GM23338 (cell line): ENCODE results near the gene RNGTT. TPM values are rescaled to one million over a fixed set of nuclear protein-coding genes. Genes with fewer than 3 reads are reported as not detected.
A peak's percentile ranks its signal among the peaks of the same experiment; 100 is the strongest.

Experiments
- ATAC-seq: fragments of 200-7000 bp; cut with Tn5 transposase; 3 replicates; pipeline ENCODE4 v1.9.1; 2020
- DNase-seq: peaks from one replicate; pipeline ENCODE4 v3.0.0-alpha.2; 2015; ENCODE audit warnings: low spot score
- H2AFZ ChIP-seq: fragments of 200-600 bp; sonication (generic); 2 replicates; pipeline ENCODE4 v1.8.0; 2016; ENCODE audit warnings: antibody characterized with exemption, mild to moderate bottlenecking, moderate library complexity
- H3F3A ChIP-seq: fragments of 200-600 bp; sonication (generic); replicated peaks from 2 replicates; pipeline ENCODE4 v1.8.0; 2017; ENCODE audit warnings: antibody characterized with exemption, mixed run types, low read depth
- H3K27ac ChIP-seq: fragments of 200-600 bp; sonication (generic); 2 replicates; pipeline ENCODE4 v1.6.1; 2016; ENCODE audit warnings: low read depth
- H3K27me3 ChIP-seq: fragments of 200-600 bp; sonication (generic); 2 replicates; pipeline ENCODE4 v1.8.0; 2016; ENCODE audit warnings: mild to moderate bottlenecking, mixed run types, moderate library complexity; ENCODE audit not compliant: insufficient read depth
- H3K36me3 ChIP-seq: fragments of 200-600 bp; sonication (generic); 2 replicates; pipeline ENCODE4 v1.8.0; 2016; ENCODE audit warnings: mild to moderate bottlenecking; ENCODE audit not compliant: insufficient read depth
- H3K4me1 ChIP-seq: fragments of 200-600 bp; sonication (generic); 2 replicates; pipeline ENCODE4 v1.8.0; 2016; ENCODE audit warnings: mild to moderate bottlenecking, moderate library complexity; ENCODE audit not compliant: insufficient read depth
- H3K4me2 ChIP-seq: fragments of 200-600 bp; sonication (generic); 2 replicates; pipeline ENCODE4 v1.7.1; 2017; ENCODE audit warnings: mixed run types
- H3K4me3 ChIP-seq: fragments of 200-600 bp; sonication (generic); 2 replicates; pipeline ENCODE4 v1.6.1; 2016; ENCODE audit warnings: mixed run types
- H3K79me2 ChIP-seq: fragments of 200-600 bp; sonication (generic); replicated peaks from 2 replicates; pipeline ENCODE4 v1.8.0; 2017; ENCODE audit warnings: mild to moderate bottlenecking; ENCODE audit not compliant: insufficient read depth
- H3K9me2 ChIP-seq: fragments of 200-600 bp; sonication (generic); 2 replicates; pipeline ENCODE4 v1.8.0; 2017; ENCODE audit not compliant: insufficient read depth
- H4K20me1 ChIP-seq: fragments of 200-600 bp; sonication (generic); replicated peaks from 2 replicates; pipeline ENCODE4 v1.8.0; 2017; ENCODE audit warnings: mild to moderate bottlenecking; ENCODE audit not compliant: insufficient read depth
- H3K27ac Mint-ChIP-seq: 2 replicates; pipeline ENCODE4 v1.8.0; 2020; ENCODE audit warnings: inconsistent platforms, mild to moderate bottlenecking, moderate library complexity, mixed read lengths
- H3K27me3 Mint-ChIP-seq: 3 replicates; pipeline ENCODE4 v1.8.0; 2022; ENCODE audit warnings: low read depth, mild to moderate bottlenecking, moderate library complexity, mixed read lengths, inconsistent platforms; ENCODE audit not compliant: insufficient read depth, poor library complexity
- H3K36me3 Mint-ChIP-seq: 3 replicates; pipeline ENCODE4 v1.8.0; 2021; ENCODE audit warnings: low read depth, mild to moderate bottlenecking, inconsistent platforms, moderate library complexity, mixed read lengths
- H3K4me1 Mint-ChIP-seq: 3 replicates; pipeline ENCODE4 v1.8.0; 2020; ENCODE audit warnings: mild to moderate bottlenecking, inconsistent platforms, mixed read lengths
- H3K4me3 Mint-ChIP-seq: 3 replicates; pipeline ENCODE4 v1.8.0; 2021; ENCODE audit warnings: moderate library complexity, mild to moderate bottlenecking, inconsistent platforms, mixed read lengths
- H3K9me3 Mint-ChIP-seq: 3 replicates; pipeline ENCODE4 v1.8.0; 2020; ENCODE audit warnings: moderate library complexity, mild to moderate bottlenecking, inconsistent platforms, mixed read lengths
- CREB1 ChIP-seq: fragments of 250-450 bp; sonication (Bioruptor Pico); IDR thresholded peaks from 2 replicates; pipeline ENCODE4 v1.5.0; 2020; ENCODE audit warnings: low read depth, mild to moderate bottlenecking, moderate library complexity
- NANOG ChIP-seq: IDR thresholded peaks from 2 replicates; pipeline ENCODE4 v1.6.1; 2016; ENCODE audit warnings: antibody characterized with exemption, borderline replicate concordance
- POLR2AphosphoS5 ChIP-seq: IDR thresholded peaks from 2 replicates; pipeline ENCODE4 v1.6.1; 2016; ENCODE audit warnings: antibody characterized with exemption, low read depth
- STAT1 ChIP-seq: IDR thresholded peaks from one replicate; pipeline ENCODE4 v1.6.1; 2016; ENCODE audit warnings: antibody characterized with exemption; ENCODE audit not compliant: unreplicated experiment
- ZNF331 ChIP-seq: fragments of 250-450 bp; sonication (Bioruptor Pico); IDR thresholded peaks from 2 replicates; pipeline ENCODE4 v1.5.0; 2020; ENCODE audit warnings: low read depth, mild to moderate bottlenecking, moderate library complexity
- polyA plus RNA-seq: library from polyadenylated mRNA; unstranded; fragments of >200 nt; fragmentation: Nextera tagmentation; extraction: Ambion mirVana; gene quantifications from 2 replicates; pipeline ENCODE4 v1.2.1, GENCODE V29; 2016
- total RNA-seq: library from RNA; depleted of rRNA; stranded (reverse); fragments of >200 nt; shearing (Covaris generic); gene quantifications from 2 replicates; pipeline ENCODE4 v1.2.3, GENCODE V29; 2014
- TF ChIP-seq, protein P1 (sequence below): IDR thresholded peaks from 2 replicates; pipeline ENCODE4 v1.6.1; 2016; ENCODE audit warnings: antibody characterized with exemption
- TF ChIP-seq, protein P2 (sequence below), 2 experiments: fragments of 200-600 bp in 1 of 2; sonication (generic) in 1 of 2; conservative IDR thresholded peaks; 2 replicates each; pipeline versions ENCODE4 v1.5.1 to v1.6.1; 2016 to 2017; ENCODE audit warnings: antibody characterized with exemption in 2 of 2, low read depth in 2 of 2, mild to moderate bottlenecking in 2 of 2, moderate library complexity in 1 of 2
- TF ChIP-seq, protein P3 (sequence below): fragments of 250-450 bp; sonication (Bioruptor Pico); IDR thresholded peaks from 2 replicates; pipeline ENCODE4 v1.5.0; 2020; ENCODE audit warnings: mild to moderate bottlenecking, moderate library complexity

RNGTT gene
- total and polyA plus RNA-seq, 2 experiments from 2014 or later, result 11.2 to 29.2 TPM

DNA sequence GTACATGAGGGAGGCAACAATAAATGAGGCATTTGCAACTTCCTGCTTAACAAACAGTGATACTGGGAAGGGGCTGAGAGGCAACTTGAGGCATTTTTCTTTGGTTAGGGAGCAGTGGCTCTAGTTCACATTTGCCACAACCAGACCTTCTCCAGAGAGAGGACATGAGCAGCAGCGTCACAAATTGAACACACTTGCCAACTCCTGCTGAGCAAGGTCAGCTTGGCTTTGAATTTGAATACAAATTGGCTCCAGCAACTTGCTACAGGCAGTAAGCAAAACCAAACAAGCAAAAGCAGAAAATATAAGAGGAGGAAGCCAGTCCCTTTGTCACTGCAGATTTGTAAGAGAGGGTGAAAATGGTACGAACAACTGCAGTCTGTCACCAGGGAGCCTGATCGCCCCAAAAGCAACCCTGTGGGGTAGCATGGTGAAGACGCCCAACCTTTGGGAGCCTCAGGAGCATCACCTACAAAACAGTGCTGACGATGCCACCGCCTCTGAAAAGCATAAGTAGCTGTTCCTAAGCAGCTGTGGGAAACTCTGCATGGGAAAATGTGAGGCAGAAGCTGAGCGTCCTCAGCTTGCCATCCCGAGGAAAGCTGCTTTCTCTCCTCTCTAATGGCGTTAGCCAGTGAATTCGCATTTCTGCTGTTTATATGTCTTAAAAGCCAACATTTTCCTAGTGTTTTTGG is 378.7 kb downstream of the RNGTT start:
- H3K9me3 Mint-ChIP-seq, result peaks cover 9% of the 10 kb centered on the region; the same call in 2 of the 3 replicates
- no peak overlapping the region for H3K4me3 Mint-ChIP-seq
- H3K4me2 ChIP-seq, result peak overlapping the region; percentile 65
- ATAC-seq, result no peak
- peaks cover 2% of the 10 kb centered on the region for H3K27me3 Mint-ChIP-seq
- no peaks in the 10 kb centered on the region for H3K79me2 ChIP-seq
- no peaks in the 10 kb centered on the region for H3F3A ChIP-seq
- no peaks in the 10 kb centered on the region for H4K20me1 ChIP-seq
- no peak for DNase-seq
- H3K27me3 ChIP-seq, result no peaks in the 10 kb centered on the region
- no peak overlapping the region for H3K27ac ChIP-seq
- H3K9me2 ChIP-seq, result 0 out of 2 replicates have a peak, but pooled peaks cover 4% of the 10 kb centered on the region
- peaks cover 8% of the 10 kb centered on the region; the same call in 2 of the 3 replicates for H3K36me3 Mint-ChIP-seq
- no peak overlapping the region for H3K4me3 ChIP-seq
- peaks cover 24% of the 10 kb centered on the region for H3K4me1 Mint-ChIP-seq
- peak overlapping the region; percentile 93 for H2AFZ ChIP-seq
- H3K4me1 ChIP-seq, result peaks cover 13% of the 10 kb centered on the region
- H3K27ac Mint-ChIP-seq, result no peak overlapping the region
- TF ChIP-seq STAT1 (no peak), POLR2AphosphoS5 (no peak), CREB1 (CRISPR knock-in tag) (no peak), ZNF331 (no peak)
- no peaks in the 10 kb centered on the region for H3K36me3 ChIP-seq

DNA sequence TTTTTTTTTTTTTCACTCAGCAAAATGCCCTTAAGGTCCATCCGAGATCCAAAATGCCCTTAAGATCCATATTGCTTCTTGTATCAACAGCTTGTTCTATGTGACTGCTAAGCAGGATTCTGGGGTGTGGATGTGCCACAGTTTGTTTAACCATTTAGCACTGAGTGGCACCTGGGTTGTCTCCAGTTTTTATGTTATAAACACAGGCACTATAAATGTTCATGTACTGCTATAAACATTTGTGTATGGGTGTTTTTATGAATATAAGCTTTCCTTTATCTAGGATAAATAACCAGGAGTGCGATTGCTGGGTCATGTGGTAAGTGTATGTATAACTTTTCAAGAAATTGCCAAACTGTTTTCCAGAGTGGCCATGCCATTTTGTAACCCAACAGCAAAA is 386.0 kb downstream of the RNGTT start:
- Histone ChIP-seq H3K27ac (no peak overlapping the region), H3K9me2 (no peaks in the 10 kb centered on the region), H3K79me2 (no peaks in the 10 kb centered on the region), H3K4me1 (no peaks in the 10 kb centered on the region), H4K20me1 (no peaks in the 10 kb centered on the region), H3K36me3 (no peaks in the 10 kb centered on the region), H3K4me3 (no peak overlapping the region), H3K4me2 (no peak overlapping the region), H3F3A (no peaks in the 10 kb centered on the region), H2AFZ (no peak overlapping the region), H3K27me3 (no peaks in the 10 kb centered on the region)
- no peak overlapping the region for H3K27ac Mint-ChIP-seq
- H3K27me3 Mint-ChIP-seq, result no peaks in the 10 kb centered on the region
- no peak overlapping the region for H3K4me3 Mint-ChIP-seq
- peaks cover 10% of the 10 kb centered on the region for H3K4me1 Mint-ChIP-seq
- no peaks in the 10 kb centered on the region; the same call in 2 of the 3 replicates for H3K36me3 Mint-ChIP-seq
- DNase-seq (no peak), ATAC-seq (no peak)
- H3K9me3 Mint-ChIP-seq, result peaks cover 3% of the 10 kb centered on the region; the same call in 1 of the 3 replicates
- TF ChIP-seq ZNF331, result no peak
- TF ChIP-seq, protein P1, sequence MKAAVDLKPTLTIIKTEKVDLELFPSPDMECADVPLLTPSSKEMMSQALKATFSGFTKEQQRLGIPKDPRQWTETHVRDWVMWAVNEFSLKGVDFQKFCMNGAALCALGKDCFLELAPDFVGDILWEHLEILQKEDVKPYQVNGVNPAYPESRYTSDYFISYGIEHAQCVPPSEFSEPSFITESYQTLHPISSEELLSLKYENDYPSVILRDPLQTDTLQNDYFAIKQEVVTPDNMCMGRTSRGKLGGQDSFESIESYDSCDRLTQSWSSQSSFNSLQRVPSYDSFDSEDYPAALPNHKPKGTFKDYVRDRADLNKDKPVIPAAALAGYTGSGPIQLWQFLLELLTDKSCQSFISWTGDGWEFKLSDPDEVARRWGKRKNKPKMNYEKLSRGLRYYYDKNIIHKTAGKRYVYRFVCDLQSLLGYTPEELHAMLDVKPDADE, result no peak
- no peak for TF ChIP-seq NANOG
- TF ChIP-seq, protein P2, sequence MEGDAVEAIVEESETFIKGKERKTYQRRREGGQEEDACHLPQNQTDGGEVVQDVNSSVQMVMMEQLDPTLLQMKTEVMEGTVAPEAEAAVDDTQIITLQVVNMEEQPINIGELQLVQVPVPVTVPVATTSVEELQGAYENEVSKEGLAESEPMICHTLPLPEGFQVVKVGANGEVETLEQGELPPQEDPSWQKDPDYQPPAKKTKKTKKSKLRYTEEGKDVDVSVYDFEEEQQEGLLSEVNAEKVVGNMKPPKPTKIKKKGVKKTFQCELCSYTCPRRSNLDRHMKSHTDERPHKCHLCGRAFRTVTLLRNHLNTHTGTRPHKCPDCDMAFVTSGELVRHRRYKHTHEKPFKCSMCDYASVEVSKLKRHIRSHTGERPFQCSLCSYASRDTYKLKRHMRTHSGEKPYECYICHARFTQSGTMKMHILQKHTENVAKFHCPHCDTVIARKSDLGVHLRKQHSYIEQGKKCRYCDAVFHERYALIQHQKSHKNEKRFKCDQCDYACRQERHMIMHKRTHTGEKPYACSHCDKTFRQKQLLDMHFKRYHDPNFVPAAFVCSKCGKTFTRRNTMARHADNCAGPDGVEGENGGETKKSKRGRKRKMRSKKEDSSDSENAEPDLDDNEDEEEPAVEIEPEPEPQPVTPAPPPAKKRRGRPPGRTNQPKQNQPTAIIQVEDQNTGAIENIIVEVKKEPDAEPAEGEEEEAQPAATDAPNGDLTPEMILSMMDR (conservative IDR thresholded peaks at IDR 0.05; ENCODE audit: low read depth in 2 of 2), result no peak
- TF ChIP-seq, protein P3, sequence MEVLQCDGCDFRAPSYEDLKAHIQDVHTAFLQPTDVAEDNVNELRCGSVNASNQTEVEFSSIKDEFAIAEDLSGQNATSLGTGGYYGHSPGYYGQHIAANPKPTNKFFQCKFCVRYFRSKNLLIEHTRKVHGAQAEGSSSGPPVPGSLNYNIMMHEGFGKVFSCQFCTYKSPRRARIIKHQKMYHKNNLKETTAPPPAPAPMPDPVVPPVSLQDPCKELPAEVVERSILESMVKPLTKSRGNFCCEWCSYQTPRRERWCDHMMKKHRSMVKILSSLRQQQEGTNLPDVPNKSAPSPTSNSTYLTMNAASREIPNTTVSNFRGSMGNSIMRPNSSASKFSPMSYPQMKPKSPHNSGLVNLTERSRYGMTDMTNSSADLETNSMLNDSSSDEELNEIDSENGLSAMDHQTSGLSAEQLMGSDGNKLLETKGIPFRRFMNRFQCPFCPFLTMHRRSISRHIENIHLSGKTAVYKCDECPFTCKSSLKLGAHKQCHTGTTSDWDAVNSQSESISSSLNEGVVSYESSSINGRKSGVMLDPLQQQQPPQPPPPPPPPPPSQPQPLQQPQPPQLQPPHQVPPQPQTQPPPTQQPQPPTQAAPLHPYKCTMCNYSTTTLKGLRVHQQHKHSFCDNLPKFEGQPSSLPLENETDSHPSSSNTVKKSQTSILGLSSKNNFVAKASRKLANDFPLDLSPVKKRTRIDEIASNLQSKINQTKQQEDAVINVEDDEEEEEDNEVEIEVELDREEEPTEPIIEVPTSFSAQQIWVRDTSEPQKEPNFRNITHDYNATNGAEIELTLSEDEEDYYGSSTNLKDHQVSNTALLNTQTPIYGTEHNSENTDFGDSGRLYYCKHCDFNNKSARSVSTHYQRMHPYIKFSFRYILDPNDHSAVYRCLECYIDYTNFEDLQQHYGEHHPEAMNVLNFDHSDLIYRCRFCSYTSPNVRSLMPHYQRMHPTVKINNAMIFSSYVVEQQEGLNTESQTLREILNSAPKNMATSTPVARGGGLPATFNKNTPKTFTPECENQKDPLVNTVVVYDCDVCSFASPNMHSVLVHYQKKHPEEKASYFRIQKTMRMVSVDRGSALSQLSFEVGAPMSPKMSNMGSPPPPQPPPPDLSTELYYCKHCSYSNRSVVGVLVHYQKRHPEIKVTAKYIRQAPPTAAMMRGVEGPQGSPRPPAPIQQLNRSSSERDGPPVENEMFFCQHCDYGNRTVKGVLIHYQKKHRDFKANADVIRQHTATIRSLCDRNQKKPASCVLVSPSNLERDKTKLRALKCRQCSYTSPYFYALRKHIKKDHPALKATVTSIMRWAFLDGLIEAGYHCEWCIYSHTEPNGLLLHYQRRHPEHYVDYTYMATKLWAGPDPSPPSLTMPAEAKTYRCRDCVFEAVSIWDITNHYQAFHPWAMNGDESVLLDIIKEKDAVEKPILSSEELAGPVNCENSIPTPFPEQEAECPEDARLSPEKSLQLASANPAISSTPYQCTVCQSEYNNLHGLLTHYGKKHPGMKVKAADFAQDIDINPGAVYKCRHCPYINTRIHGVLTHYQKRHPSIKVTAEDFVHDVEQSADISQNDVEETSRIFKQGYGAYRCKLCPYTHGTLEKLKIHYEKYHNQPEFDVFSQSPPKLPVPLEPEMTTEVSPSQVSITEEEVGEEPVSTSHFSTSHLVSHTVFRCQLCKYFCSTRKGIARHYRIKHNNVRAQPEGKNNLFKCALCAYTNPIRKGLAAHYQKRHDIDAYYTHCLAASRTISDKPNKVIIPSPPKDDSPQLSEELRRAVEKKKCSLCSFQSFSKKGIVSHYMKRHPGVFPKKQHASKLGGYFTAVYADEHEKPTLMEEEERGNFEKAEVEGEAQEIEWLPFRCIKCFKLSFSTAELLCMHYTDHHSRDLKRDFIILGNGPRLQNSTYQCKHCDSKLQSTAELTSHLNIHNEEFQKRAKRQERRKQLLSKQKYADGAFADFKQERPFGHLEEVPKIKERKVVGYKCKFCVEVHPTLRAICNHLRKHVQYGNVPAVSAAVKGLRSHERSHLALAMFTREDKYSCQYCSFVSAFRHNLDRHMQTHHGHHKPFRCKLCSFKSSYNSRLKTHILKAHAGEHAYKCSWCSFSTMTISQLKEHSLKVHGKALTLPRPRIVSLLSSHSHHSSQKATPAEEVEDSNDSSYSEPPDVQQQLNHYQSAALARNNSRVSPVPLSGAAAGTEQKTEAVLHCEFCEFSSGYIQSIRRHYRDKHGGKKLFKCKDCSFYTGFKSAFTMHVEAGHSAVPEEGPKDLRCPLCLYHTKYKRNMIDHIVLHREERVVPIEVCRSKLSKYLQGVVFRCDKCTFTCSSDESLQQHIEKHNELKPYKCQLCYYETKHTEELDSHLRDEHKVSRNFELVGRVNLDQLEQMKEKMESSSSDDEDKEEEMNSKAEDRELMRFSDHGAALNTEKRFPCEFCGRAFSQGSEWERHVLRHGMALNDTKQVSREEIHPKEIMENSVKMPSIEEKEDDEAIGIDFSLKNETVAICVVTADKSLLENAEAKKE, result no peak
- no peak for TF ChIP-seq CREB1 (CRISPR knock-in tag)
- no peak for TF ChIP-seq STAT1
